SHP77 (cell line): ENCODE measurements around the gene DNAH9.

ENCODE experiments used
- DNase-seq, 2 experiments: peaks; one replicate each; lab custom pipeline; 2025; lab: John Stamatoyannopoulos, UW

Gene DNAH9

DNA sequence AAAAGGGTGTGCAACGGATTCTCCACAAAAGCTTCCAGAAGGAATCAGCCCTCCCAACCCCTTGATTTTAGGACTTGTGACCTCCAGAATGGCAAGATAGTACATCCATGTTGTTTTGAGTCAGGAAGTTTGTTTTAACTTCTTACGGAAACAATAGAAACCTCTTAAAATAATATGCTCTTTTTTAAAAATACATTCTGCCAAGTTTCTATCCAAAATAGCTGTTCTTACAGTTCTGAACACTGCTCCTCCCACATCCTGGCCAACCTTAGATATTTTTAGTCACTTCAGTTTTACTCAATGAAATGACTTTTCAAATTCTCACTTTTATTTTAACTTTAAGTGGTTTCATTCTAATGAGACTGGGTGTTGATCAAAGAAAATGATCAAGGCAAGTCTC, 242.6 kb downstream of the DNAH9 start:
- DNase-seq, result no peak

- no peak for DNase-seq
Measured at GRCh38 chr17:11848330-11848729, 250.1 kb downstream of the DNAH9 start.

- DNase-seq, result no peak
Measured at GRCh38 chr17:11852231-11852630, 254.0 kb downstream of the DNAH9 start.

GRCh38 chr17:11852912-11853311, 254.6 kb downstream of the DNAH9 start:
- no peak for DNase-seq

GRCh38 chr17:11853321-11854151, 255.3 kb downstream of the DNAH9 start:
- DNase-seq, result no peak

GRCh38 chr17:11855306-11855705, 257.0 kb downstream of the DNAH9 start:
- no peak for DNase-seq

GRCh38 chr17:11857006-11857405, 258.7 kb downstream of the DNAH9 start:
- no peak for DNase-seq

GRCh38 chr17:11869680-11870394, 271.6 kb downstream of the DNAH9 start:
- no peak for DNase-seq

DNA sequence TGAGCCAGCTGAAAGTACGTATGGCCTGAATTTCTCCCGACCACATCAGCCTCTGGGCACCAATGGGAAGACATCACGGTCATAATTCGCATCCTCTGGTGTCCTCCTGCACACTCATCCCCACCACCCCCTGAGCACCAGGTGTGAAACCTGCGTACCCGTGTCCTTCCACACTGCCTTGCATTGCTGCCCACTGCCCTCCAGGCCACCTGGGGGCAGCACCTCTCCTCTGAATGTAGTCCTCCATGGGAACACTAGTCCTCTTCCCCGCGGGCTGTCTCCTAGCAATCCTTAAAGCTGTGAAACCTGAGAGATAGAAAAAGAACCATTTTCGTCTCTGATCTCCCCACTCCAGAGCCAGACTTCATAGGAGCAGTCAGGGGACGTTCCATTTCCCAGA, 273.5 kb downstream of the DNAH9 start:
- DNase-seq, result peak in 1 of 2 experiments; percentile 2

DNA sequence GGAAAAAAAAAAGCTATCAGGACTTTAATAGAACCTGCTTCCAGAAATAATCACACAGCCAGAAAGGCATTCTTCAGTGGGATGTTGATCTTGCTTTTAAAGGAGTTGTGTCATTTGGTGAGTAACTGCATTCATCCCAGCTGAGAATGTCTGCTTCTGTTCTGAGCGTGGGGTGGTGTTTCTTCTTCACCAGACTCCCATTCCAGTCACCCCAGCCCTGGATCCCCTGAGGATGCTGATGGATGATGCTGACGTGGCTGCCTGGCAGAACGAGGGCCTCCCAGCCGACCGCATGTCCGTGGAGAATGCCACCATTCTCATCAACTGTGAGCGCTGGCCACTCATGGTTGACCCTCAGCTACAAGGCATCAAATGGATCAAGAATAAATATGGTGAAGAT, 276.5 kb downstream of the DNAH9 start:
- DNase-seq, result no peak

DNA sequence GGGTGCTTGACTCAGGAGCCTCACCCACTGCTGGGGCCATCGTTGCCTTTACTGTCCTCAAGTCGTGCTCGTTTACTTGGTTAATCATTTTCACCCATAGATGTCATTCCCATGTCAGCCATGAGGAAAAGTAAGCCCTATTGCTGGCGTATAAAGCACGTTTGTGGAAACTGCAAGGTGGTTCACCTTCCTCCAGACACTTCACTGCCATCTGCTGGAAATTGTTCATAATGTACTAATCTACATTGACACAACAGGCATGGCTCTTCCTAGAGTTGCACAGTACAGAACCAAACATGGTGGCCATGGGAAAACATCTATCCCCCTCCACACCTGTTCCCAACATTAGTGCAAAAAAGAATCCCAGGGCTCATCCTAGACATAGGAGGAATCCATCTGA, 282.4 kb downstream of the DNAH9 start:
- peak; percentile 35 to 63 for DNase-seq

GRCh38 chr17:11882716-11883115, 284.4 kb downstream of the DNAH9 start:
- DNase-seq, result no peak

GRCh38 chr17:11885051-11885450, 286.8 kb downstream of the DNAH9 start:
- DNase-seq, result no peak

DNA sequence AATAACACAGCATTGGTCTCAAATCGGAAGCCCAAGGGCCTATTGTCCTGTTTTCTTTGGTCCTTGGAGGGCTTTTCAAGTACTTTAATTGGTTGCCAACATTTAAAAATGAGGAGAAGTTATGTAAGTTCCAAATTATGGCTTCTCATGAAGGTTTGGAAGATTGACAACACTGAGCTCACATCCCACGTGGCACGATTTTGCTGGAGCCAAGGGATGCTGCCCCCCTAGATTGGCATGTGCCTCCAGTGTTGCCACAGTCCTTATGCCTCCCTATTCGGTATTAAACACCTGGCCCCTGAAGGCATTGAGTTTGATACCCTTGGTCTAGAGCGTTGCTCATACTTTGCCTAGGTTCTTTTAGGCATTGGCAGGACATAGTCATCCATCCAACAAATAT, 291.0 kb downstream of the DNAH9 start:
- no peak for DNase-seq

- DNase-seq, result no peak
Measured at GRCh38 chr17:11893862-11894261, 295.6 kb downstream of the DNAH9 start.

GRCh38 chr17:11896199-11896598, 297.9 kb downstream of the DNAH9 start:
- no peak for DNase-seq

DNA sequence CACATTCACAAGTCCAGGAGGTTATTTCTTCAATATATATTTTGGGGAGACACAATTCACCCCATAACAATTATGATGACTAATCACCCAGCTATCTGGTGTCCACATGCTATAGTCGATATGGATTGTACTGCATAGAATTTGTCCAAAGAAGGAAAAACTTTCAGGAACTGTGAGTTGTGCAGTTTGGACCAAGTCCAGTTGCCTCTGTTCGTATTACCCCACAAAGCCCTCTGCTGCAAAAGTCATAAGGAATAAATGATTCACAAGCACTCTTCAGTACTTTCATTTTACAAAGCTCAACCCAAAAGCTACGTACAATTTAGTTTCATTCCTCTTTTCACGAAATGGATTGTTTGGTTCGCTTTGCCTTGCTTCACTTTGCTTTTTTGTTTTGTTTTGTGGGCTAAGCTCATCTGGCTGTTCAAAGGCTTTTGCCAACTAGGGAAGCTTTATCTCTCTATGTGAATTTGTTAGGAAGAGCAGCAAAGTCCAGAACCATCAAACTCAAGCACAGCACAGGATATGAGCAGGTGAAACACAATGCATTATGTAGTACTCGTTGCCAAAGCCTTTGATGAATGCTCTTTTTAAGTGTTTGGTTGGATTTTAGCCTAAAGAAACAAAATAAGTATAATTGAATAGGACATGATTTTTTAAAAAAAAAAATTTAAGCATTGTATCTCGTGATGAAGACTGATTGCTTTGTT, 300.4 kb downstream of the DNAH9 start:
- no peak for DNase-seq

GRCh38 chr17:11899537-11899942, 301.3 kb downstream of the DNAH9 start:
- DNase-seq, result no peak

DNA sequence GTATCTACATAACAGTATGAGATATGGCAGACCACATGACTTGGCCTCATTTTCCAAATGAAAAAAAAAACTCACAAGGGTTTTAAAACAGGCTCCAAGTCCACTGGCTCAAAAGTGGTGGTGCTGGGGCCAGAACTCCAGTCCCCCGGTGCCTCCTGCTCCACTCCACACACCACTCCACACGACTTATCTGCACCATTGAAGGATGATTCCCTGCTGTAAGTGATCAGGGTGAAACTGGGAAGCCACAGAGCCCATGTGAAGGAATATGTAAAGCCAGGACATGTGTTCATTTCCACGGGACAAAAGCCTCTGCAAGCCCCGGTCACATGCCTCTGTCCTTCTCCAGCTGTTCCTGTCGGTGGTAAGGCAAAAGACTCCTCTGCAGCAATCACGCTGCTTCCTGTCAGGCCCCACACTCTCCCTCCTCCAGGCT, 301.8 kb downstream of the DNAH9 start:
- no peak for DNase-seq

DNA sequence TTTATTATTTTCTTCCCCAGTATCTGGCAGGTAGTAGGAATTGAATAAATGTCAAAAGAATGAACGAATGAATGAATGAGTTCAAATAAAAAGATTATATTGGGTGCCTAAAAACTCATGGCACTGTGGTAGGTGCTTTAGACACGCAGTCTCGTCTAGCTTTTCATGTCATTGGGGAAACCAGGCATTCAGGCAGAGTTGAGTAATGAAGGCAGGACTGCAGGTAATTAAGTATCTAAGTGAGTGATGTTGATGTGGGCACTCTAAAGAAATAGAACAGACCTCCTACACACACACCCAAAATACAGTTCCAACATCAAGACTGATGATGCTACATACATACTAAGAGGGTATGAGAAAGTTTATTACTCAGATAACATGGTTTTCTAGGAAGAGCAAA, 302.4 kb downstream of the DNAH9 start:
- no peak for DNase-seq

DNA sequence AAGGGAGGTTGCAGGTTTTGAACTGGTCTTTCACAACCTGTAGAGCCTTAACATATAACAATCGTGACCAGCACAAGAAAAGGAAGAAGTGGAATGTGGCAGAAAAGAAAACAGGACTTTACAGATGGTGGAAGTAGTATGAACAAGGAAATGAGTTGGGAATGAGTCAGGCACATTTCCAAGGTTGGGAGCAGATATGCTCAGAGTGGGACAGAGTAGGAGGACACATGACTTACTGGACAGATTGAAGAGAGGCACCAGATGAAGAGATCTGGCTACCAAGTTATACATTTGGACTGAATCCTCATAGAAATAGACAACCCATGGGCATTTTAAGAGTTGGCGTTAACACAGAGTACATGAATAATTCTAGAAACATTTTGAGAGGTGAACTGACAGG, 303.7 kb downstream of the DNAH9 start:
- DNase-seq, result no peak

GRCh38 chr17:11908711-11909146, 310.5 kb downstream of the DNAH9 start:
- DNase-seq, result no peak

GRCh38 chr17:11909348-11909747, 311.1 kb downstream of the DNAH9 start:
- DNase-seq, result no peak
